ENCODE data around the gene RFTN1.

- TF ChIP-seq POLR2A (IDR thresholded peaks at IDR 0.05; ENCODE audit: low read depth, low read length) (no peak), CTCF (IDR thresholded peaks at IDR 0.05; ENCODE audit: extremely low read depth in 1 of 2, insufficient read depth in 1 of 2, low read depth in 1 of 2, low read length in 2 of 2) (no peak)
These were observed 911 bp downstream of the RFTN1 start for GRCh38 chr3:16512435-16513140.
